DMS 273 treated with DMSO at 0.1 percent for 48 hours (cell line): ENCODE measurements around the gene DEFB112.

Experiments
- DNase-seq: peaks from one replicate; lab custom pipeline; 2025; lab: John Stamatoyannopoulos, UW

Gene DEFB112

DNA sequence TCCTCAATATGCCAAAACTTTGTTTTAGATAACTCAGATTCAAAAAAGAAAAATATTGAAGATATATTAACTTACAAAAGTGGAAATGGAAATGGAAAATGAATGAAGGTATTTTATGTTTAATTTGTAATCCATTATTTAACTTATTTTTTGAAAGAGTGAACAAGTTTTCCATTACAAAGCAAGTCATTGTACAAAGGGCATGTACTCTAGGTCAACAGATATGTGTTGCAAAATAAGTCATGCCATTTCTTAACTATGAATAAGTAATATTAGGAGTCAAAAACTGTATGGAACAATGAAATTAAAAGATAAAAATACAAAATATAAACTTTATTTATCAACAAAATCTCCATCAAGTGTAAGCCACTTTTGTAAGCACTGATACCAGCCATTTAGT lies 54.5 kb downstream of the DEFB112 start:
- no peak for DNase-seq
